NCI-H2227 (cell line): ENCODE measurements around the gene GFI1B.

Experiments used
- DNase-seq: peaks from one replicate; lab custom pipeline; 2025; ENCODE audit not compliant: unreplicated experiment; lab: John Stamatoyannopoulos, UW

GFI1B gene

DNA sequence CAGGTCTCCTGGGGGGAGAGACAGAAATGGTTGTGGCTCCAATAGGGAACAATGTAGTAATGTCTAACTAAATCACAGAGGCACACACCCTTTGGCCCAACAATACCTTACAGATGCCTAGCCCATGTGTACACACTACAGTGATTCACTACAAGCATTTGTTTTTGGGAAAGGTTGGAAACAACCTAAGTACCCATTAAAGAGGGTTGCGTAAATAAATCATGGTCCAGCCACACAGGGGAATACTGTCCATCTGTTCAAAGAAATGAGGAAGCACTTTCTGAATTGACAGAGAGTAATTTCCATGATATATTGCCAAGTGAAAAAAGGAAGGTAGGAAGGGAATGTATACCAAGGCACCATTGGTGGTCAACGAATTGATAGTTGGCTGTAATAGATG is 30.3 kb downstream of the GFI1B start:
- DNase-seq: no peak

DNA sequence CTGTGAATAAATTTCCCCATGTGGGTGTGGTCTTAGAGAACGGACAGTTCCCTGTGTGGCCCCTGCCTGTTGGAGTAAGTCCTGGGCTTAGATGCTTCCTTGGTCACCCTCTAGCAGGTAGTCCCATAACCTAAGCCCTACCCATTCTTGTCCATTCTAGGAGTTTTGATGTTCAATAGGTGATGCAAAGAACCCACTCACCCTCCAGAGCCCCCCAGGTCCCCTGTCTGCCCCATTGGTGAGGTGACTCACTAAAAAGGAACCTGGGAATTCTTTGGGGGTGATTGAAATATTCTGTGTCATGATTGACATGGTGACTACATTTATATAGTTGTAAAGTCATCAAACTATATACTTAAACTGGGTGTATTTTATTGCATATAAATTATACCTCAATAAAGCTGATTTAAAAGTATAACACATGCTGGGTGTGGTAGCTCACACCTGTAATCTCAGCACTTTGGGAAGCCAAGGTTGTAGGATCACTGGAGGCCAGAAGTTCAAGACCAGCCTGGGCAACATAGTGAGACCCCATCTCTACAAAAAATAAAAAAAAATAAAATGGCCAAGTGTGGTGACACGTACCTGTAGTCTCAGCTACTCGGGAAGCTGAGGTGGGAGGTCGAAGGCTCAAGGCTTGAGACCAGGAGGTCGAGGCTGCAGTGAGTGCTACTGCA is 31.6 kb downstream of the GFI1B start:
- no peak for DNase-seq

DNA sequence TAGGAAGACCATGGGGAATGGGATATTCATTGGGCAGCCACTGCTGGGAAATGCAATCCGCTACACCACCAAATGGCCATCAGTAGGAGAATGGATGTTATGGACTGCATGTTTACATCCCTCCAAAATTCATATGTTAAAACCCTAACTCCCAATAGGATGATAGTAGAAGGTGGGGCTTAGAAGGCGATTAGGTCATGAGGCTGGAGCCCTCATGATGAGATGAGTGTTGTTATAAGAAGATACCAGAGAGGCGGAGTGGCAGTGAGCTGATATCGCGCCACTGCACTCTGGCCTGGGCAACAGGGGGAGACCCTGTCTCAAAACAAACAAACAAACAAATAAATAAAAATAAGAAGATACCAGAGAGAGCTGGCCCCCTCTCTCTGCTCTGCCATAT is 36.2 kb downstream of the GFI1B start:
- no peak for DNase-seq

DNA sequence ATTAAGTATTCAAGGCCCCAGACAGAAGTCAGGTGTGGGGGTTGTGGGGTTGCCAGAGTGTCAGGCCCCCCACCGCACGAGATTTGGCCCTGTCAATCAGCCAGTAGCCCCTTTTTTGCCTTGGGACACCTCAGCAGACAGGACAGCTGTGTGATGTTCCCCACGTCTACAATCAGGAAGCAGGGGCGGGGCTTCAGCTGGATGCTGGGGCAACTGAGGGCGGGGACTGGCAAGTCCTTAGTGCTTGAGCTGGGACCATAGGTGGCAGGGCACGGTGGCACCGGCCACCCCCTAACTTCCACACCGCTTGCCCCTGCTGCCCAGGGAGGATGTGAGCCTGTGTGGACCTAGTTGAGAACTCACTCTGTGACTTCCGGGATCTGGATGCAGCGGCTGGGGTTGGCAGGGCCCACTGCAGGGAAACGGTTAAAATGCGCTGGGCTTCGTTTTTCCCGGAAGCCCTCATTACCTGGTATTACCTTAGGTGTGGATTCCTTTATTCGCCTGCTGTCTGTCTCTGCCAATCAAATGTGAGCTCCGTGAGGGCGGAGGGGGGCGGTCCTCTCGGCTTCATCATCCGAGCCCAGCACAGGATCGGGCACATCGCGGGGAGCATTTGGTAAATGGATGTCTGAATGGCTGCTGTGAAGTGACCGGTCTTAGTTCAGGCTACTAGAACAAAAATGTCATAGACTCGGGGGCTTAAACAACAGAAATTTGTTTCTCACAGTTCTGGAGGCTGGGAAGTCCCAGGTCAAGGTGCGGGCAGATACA is 44.8 kb downstream of the GFI1B start:
- DNase-seq: peak; percentile 6

DNA sequence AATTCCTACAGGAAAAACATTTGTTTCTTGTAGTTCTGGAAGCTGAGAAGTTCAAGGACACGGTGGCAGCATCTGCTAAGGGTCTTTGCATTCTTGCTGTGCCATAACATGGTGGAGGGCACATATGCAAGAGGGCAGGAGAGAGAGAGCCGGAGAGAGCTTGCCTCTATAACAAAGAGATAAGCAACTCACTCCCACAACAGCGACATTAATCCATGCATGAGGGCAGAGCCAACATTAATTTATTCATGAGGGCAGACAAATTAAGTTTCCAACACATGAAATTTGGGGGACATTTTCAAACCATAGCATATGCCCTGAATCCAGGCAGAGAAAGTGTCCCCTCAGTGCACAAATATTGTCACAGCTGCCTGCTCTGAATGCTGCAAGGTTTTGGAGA is 47.9 kb downstream of the GFI1B start:
- DNase-seq: no peak

DNA sequence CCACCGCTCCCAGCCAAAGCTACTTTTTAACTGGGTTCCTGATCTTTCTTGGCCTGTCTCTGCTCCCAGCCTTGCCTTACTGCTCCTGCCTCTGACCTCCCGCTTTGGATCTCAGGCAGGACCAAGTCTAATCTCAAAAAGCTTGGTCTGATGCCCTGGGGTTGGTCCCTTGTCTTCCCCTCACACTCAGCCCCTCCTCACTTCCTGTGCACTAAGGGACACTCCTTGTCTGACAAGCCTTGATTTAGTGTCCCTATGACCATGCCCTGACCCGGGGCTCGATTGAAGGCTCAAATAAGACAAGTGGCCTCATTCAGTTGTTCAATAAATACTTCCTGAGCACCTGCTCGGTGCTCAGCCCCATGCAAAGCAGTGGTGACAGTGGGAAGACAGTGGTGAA is 48.6 kb downstream of the GFI1B start:
- no peak for DNase-seq

DNA sequence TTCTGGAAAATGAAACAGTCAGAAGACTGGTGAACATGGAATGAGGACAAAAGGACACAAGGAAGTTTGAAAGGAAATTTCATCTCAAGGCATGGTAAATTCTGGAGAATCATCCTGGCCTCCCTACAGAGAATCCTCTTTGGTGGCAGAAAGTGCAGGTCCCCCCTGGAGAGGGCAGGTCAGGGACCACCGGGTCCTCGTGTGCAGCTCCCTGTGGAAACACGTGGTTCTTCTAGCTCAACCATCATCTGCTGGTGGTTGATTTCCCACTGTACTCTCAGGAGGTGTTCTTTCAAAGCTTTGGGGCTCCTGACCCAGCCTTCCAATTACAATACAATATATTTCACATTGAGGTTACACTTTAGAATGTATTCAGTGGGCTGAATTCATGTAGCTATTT is 49.7 kb downstream of the GFI1B start:
- DNase-seq: no peak

DNA sequence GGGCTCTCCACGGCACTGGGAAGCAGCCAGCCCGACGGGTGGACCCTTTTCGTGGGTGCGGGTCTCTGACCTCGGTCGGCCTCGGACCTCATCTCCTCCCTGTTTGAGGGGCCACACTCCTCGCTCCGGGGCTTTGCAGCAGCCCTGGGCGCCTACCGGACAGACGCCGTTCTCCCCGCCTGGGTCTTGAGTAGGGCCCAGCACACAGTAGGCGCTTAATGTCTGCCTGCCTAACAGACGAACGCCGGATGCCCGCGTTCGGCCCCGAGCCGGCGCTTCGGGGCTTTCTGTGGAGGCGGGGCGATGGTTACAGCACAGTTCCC is 51.5 kb downstream of the GFI1B start:
- DNase-seq: no peak

DNA sequence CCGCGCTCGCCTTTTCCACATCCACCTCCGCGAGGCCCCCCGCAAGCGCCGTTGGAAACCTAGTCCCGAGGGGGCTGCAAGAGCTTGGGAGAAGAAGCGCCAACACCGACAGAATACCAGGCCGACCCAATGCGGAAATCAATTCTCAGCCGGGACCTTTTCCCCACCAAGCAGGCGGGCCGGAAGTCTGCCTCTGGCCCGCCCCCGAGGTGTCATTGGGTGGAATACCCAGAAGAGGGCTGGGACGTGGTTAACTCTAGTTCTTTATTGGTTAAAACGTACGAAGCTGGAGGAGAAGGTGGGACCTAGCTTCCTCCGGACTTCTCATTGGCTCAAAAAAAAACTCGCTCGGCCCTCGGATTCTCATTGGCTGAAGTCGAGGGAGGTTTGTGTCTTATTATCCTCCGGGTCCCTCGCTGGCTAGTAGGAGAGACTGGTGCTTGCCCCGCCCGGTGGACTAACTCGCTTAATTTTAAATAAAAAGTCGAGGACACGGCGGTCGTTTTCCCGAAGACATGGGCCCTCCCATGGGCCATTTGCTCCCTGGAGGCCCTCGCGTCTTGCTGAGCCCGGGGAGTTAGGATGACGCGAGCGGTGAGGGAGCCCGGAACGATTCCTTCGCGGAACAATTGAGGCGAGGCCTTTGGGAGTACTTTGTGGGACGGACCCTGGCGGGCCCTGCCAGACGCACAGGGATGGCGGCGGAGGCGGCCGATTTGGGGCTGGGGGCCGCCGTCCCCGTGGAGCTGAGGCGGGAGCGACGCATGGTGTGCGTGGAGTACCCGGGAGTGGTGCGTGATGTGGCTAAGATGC is 52.0 kb downstream of the GFI1B start, which contains the start of gene GTF3C5:
GTF3C5 (plus strand) TSS at position 681 of the 813 bp plus-strand sequence; CDS start at position 696, 15 bp downstream.
- peak; percentile 97 for DNase-seq

DNA sequence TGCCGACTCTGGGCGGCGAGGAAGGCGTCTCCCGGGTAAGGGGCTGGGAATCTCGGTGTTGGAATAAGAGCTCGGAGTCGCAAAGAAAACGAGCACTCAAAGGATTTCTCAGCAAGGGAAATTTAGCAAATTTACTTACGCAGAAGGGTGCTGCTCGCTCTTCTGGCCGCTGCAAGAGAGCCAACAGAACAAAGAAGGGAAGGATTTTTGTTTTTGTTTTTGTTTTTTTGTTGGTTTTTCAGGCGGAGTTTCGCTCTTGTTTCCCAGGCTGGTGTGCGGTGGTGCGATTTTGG is 52.6 kb downstream of the GFI1B start:
- DNase-seq: no peak

DNA sequence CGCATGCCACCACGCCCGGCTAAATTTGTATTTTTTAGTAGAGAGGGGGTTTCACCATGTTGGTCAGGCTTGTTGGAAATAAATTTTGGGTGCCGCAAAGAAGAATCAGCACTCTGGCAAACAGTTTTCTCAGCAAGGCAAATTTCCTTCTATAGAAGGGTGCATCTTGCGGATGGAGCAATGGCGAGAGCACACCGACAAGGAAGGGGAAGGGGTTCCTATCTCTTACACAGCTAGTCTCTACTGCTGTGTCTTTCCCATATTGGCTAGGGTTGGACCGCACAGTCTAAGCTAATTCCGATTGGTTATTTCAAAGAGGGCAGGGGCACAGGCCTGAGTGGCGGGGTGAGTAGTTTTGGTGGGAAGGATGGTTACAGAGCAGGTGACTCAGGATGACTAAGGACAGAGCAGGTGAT is 53.0 kb downstream of the GFI1B start:
- peak; percentile 12 for DNase-seq

DNA sequence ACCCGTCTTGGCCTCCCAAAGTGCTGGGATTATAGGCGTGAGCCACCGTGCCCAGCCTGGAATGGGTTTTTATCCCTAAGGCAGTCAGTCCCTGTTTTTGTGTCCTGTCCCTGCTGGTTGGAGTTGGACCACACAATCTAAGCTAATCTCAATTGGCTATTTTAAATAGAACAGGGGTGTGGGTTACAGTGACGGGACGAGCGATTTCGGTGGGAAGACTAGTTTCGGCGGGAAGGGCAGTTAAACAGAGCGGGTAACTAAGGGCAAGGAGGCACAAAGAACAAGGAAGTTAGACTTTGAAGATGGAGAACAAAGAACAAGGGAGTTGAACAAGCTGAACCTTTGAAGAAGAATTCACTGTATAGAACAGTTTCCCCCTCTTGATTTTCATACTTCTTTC is 53.7 kb downstream of the GFI1B start:
- no peak for DNase-seq

DNA sequence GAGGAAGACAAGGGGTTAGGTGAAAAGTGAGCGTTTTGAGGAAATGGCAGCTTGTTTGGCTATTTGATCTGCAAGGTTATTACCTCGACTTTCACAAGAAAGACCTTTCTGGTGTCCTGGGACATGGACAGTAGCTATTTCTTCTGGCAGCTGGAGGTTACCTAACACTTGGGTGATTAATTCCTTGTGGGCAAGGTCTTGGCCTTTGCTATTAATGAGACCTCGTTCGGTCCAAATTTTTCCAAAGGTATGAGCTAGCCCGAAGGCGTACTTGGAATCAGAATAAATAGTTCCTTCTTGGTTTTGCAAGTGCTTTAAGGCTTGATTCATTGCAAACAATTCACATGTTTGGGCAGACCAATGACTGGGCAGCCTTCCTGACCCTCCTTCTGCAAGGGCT is 57.2 kb downstream of the GFI1B start:
- no peak for DNase-seq

DNA sequence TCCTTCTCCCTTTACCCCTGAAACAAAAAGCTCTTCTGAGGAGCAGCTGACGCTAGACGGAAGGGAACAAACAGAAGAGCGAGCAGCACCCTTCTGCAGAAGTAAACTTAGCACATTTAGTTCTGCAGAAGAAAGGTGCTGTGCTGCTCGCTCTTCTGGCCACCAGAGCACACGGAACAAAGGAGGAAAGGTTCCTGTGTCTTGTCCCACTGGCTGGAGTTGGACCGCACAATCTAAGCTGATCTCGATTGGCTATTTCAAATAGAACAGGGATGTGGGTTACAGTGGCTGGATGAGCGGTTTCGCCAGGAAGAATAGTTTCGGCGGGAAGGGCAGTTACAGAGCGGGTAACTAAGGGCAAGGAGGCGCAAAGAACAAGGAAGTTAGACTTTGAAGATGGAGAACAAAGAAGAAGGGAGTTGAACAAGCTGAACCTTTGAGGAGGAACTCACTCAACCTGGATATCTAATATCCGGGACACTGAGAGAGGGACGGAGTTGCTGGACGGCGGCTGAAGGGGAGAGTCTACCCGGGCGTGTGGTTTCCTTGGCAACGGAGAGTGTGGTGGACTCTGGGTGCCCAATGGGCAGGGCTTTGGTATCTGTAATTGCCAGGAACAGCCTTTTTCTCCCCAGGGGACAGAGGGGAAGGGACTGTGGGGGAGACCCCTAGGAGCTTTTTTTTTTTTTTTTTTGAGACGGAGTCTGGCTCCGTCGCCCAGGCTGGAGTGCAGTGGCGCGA is 59.5 kb downstream of the GFI1B start:
- no peak for DNase-seq

DNA sequence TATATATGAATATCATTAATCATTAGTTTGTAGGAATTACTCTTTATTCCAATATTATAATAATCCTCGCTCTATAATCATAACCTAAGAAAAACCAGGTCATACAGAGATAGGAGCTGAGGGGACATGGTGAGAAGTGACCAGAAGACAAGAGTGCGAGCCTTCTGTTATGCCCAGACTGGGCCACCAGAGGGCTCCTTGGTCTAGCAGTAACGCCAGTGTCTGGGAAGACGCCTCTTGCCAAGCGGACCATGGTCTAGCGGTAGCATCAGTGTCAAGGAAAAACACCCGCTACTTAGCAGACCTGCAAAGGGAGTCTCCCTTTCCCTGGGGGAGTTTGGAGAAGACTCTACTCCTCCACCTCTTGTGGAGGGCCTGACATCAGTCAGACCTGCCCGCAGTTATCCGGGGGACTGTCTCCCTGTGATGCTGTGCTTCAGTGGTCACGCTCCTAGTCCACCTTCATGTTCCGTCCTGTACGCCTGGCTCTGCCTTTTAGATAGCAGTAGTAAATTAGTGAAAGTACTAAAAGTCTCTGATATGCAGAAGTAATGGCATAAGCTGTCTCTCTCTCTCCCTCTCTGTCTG is 62.5 kb downstream of the GFI1B start:
- peak; percentile 15 for DNase-seq
